Measurements from ENCODE around the gene CLECL1.

The CLECL1 gene

GRCh38 chr12:9759694-9760093 lies 26.8 kb upstream of the CLECL1 start:
- ATAC-seq (ENCODE audit: low read depth) (no peak), DNase-seq (ENCODE audit: low spot score) (no peak)
- no peaks in the 10 kb centered on the region for H3K9me3 ChIP-seq (ENCODE audit: severe bottlenecking)
- no peaks in the 10 kb centered on the region for H3K4me1 ChIP-seq (ENCODE audit: insufficient read depth, poor library complexity, severe bottlenecking)
- no peaks in the 10 kb centered on the region for H3K36me3 ChIP-seq (ENCODE audit: low read depth)
- H3K27ac ChIP-seq (ENCODE audit: poor library complexity, severe bottlenecking), result no peak overlapping the region
- no peak for TF ChIP-seq CTCF (IDR thresholded peaks at IDR 0.05; ENCODE audit: poor library complexity, severe bottlenecking)
- no peak overlapping the region for H3K4me3 ChIP-seq (ENCODE audit: severe bottlenecking)
- H3K27me3 ChIP-seq (ENCODE audit: insufficient read depth, poor library complexity, severe bottlenecking), result no peaks in the 10 kb centered on the region

- DNase-seq (ENCODE audit: low spot score) (no peak), ATAC-seq (ENCODE audit: low read depth) (no peak)
- Histone ChIP-seq H3K9me3 (ENCODE audit: severe bottlenecking) (no peaks in the 10 kb centered on the region), H3K36me3 (ENCODE audit: low read depth) (no peaks in the 10 kb centered on the region), H3K4me1 (ENCODE audit: insufficient read depth, poor library complexity, severe bottlenecking) (no peaks in the 10 kb centered on the region), H3K4me3 (ENCODE audit: severe bottlenecking) (no peak overlapping the region), H3K27me3 (ENCODE audit: insufficient read depth, poor library complexity, severe bottlenecking) (no peaks in the 10 kb centered on the region), H3K27ac (ENCODE audit: poor library complexity, severe bottlenecking) (no peak overlapping the region)
- TF ChIP-seq CTCF (IDR thresholded peaks at IDR 0.05; ENCODE audit: poor library complexity, severe bottlenecking), result no peak
Measured at GRCh38 chr12:9758119-9758518, 25.2 kb upstream of the CLECL1 start.

- H3K4me3 ChIP-seq (ENCODE audit: severe bottlenecking), result no peak overlapping the region
- H3K27ac ChIP-seq (ENCODE audit: poor library complexity, severe bottlenecking), result no peak overlapping the region
Measured at GRCh38 chr12:9757433-9758025, 24.6 kb upstream of the CLECL1 start.

GRCh38 chr12:9756706-9757105 lies 23.8 kb upstream of the CLECL1 start:
- Histone ChIP-seq H3K36me3 (ENCODE audit: low read depth) (no peaks in the 10 kb centered on the region), H3K9me3 (ENCODE audit: severe bottlenecking) (no peaks in the 10 kb centered on the region), H3K4me1 (ENCODE audit: insufficient read depth, poor library complexity, severe bottlenecking) (no peaks in the 10 kb centered on the region), H3K4me3 (ENCODE audit: severe bottlenecking) (no peak overlapping the region), H3K27me3 (ENCODE audit: insufficient read depth, poor library complexity, severe bottlenecking) (no peaks in the 10 kb centered on the region), H3K27ac (ENCODE audit: poor library complexity, severe bottlenecking) (no peak overlapping the region)
- no peak for TF ChIP-seq CTCF (IDR thresholded peaks at IDR 0.05; ENCODE audit: poor library complexity, severe bottlenecking)
- DNase-seq (ENCODE audit: low spot score) (no peak), ATAC-seq (ENCODE audit: low read depth) (no peak)

More at GRCh38 chr12:9757433-9758025, 24.6 kb upstream of the CLECL1 start:
- H3K9me3 ChIP-seq (ENCODE audit: severe bottlenecking), result no peaks in the 10 kb centered on the region
- ATAC-seq (ENCODE audit: low read depth), result no peak
- no peak for TF ChIP-seq CTCF (IDR thresholded peaks at IDR 0.05; ENCODE audit: poor library complexity, severe bottlenecking)
- DNase-seq (ENCODE audit: low spot score), result no peak
- H3K4me1 ChIP-seq (ENCODE audit: insufficient read depth, poor library complexity, severe bottlenecking), result no peaks in the 10 kb centered on the region
- H3K27me3 ChIP-seq (ENCODE audit: insufficient read depth, poor library complexity, severe bottlenecking), result no peaks in the 10 kb centered on the region
- H3K36me3 ChIP-seq (ENCODE audit: low read depth), result no peaks in the 10 kb centered on the region

GRCh38 chr12:9756170-9756569 lies 23.3 kb upstream of the CLECL1 start:
- ATAC-seq (ENCODE audit: low read depth) (no peak), DNase-seq (ENCODE audit: low spot score) (no peak)
- Histone ChIP-seq H3K27ac (ENCODE audit: poor library complexity, severe bottlenecking) (no peak overlapping the region), H3K4me3 (ENCODE audit: severe bottlenecking) (no peak overlapping the region), H3K36me3 (ENCODE audit: low read depth) (no peaks in the 10 kb centered on the region), H3K27me3 (ENCODE audit: insufficient read depth, poor library complexity, severe bottlenecking) (no peaks in the 10 kb centered on the region), H3K9me3 (ENCODE audit: severe bottlenecking) (no peaks in the 10 kb centered on the region), H3K4me1 (ENCODE audit: insufficient read depth, poor library complexity, severe bottlenecking) (no peaks in the 10 kb centered on the region)
- TF ChIP-seq CTCF (IDR thresholded peaks at IDR 0.05; ENCODE audit: poor library complexity, severe bottlenecking), result no peak

Data from RWPE2 (cell line).